Stimulated activated CD4-positive, alpha-beta T cell treated with anti-CD3 and anti-CD28 coated beads, Interleukin-1b, Interleukin-23, amount 100 ng/mL, for 48 hours (primary cell): ENCODE data around the gene B4GALT7.
"Not testable (repeated sequence)": the region's sequence is repeated elsewhere in the genome, so short reads cannot be mapped to it uniquely, and the experiment has no call there.

Experiments used
- DNase-seq: peaks from one replicate; pipeline ENCODE4 v3.0.0-alpha.2; 2020

B4GALT7 gene, protein sequence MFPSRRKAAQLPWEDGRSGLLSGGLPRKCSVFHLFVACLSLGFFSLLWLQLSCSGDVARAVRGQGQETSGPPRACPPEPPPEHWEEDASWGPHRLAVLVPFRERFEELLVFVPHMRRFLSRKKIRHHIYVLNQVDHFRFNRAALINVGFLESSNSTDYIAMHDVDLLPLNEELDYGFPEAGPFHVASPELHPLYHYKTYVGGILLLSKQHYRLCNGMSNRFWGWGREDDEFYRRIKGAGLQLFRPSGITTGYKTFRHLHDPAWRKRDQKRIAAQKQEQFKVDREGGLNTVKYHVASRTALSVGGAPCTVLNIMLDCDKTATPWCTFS

DNA sequence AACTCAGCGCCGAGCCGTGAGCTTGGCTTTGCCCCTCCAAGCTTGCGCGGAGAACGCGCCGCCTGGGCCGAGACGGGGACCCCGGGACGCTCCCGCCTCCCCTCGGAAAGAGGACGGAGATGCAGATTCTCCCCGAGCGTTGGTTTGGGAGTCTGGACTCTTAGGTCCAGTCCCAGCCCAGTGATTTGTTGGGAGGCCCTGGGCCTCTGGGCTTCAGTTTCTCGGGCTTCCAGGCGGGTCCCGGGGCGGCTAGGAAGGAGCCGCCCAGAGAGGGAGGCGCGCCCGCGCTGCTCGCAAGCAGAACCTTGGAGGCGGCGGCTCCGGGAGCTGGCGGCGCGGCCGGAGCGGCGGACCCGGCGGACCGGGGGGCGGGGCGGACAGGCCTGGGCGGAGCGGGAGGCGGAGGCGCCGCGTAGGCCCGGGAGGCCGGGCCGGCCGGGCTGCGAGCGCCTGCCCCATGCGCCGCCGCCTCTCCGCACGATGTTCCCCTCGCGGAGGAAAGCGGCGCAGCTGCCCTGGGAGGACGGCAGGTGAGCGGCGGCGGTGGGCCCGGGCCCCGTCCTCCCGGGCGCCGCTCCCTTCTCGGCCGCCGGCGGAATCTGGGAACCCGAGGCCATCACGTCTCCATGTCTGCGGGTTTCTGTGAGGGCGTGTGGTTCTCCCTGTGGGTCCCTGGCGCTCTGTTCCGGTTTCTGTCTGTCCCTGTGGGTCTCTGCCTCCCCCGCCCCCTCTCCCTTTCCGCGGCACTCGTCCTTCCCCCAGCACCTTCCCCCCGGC lies at the start of gene B4GALT7:
Gene B4GALT7 (plus strand): TSS at position 402 of the 777 bp plus-strand sequence. CDS start 79 bp downstream, at position 481.
- DNase-seq = peak; percentile 83

DNA sequence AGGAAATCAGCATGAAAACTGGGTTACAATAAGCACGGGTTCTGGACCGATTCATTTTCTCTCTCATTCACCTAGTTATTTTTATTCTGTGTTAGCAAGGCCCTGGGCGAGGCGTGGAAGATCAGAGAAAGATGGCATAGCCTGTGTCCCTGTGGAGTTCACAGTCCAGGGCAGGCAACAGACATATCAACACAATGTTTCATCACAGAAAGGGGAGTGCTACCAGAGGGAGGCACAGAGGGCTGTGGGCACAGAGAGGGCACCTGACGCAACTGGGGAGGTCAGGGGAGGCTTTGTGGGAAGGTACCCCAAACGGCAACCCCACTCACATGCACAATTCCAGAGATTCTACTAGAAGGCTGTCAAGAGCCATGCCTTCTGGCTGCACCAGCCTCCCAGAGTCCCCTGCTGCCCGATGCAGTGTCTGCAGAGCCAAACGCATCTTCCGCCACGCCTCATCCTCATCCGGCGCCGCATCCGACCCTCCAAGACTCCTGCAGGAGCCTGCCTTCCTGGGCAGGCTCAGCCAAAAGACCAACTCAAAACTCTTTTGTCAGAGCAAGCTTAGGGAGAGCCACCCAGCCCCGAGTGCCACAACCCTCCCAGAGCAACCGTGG lies 47.0 kb upstream of the B4GALT7 start:
- no peak for DNase-seq

DNA sequence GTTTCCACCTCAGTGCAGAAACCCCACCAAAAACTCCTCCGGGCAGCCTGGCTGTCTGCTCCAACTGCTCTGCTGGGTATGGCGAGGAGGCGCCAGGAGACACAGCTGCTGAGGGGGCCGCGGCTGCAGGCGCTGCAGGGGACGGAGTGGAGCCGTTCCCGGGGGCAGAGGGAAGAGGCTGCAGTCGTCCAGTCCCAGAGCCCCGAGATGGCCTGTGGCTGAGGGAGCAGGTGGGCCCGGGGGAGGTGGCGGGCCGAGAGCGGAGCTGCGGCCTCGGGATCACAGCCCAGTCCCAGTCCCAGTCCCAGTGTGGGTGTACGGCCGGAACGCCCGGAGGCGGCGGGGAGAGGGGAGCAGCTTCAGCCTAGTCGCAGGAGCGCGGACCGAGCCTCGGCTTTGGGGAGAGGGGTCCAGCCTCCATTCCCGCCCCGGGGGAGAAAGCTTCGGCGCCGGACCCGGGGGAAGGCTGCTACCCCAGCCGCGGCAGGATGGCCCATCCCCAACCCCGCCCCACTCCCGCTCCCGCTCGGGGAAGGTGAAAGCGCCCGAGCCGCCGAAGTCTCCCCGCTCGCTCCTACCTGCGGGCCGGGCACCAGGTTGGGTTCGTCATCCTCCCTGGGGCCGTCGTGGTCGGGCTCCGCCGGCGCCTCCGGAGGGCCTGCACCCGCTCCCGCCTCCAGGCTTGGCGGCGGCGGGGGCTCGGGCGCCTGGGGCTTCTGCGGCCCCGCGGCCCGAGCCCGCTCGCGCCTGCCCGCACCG lies 46.1 kb upstream of the B4GALT7 start:
- DNase-seq = peak; percentile 24

DNA sequence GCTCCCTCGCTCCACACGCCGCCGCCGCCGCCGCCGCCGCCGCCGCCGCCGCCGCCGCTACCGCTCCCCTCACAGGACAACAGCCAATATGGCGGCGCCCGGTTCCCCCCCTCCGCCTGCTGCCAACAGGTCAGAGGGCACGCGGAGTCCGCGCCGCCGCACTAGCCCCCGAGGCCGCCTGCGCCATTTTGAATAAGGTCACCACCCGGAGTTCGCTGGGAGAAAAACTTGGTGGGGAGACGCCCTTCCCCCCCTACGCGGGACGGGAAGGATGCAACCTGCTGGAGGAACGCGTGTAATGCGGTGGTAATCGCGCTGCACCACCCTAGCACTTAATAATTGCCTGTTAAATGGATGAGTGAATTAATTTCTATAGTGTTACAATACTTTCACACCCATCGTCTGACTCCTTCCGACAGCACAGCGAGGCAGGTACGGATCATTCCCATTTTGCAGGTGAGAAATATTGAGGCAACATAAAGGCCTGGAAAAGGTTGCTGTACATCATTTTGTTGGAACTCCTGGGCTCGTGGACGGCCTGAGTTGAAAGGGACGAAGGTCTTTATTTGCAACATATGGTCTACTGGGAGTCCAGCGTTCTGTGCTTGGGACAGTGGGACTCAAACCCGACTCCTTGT lies 45.3 kb upstream of the B4GALT7 start, which contains the start of gene FAM193B:
Gene FAM193B (minus strand): TSS at position 90 of the 638 bp plus-strand sequence. CDS start 105 bp downstream, outside the sequence.
- DNase-seq = peak; percentile 96

DNA sequence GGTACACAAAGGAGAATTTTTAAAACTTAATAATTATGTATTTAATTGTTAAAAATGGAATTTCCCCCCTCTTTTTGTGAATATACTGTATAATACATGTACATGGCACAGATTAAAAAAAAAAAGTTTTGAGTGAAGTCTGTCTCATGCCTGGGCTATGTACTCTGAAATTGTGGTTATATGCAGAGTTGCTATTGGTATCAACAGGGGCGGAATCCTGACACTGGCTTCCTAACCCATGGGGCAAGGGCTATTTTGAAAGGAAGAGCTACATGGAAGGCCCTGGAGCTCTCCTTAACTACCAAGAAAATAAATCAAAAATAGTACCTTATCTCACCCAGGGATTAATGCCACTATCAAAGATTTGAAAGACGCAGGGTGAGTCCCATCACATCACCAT lies 44.7 kb upstream of the B4GALT7 start:
- no peak for DNase-seq

DNA sequence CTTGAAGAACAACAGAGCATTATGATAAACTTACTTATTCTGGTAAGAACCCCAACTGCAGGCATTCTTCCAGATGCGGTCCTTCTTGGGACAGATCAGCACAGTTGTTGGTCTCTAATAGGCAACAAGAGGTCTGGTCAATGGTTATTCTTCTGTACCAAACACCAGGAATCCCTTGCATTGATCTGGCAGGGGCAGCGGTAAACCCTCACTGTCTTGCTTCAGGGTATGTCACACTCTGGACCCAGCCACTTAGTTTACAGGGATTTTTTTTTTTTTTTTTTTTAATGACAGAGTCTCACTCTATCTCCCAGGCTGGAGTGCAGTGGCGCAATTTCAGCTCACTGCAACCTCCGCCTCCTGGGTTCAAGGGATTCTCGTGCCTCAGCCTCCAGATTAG lies 44.3 kb upstream of the B4GALT7 start:
- no peak for DNase-seq

DNA sequence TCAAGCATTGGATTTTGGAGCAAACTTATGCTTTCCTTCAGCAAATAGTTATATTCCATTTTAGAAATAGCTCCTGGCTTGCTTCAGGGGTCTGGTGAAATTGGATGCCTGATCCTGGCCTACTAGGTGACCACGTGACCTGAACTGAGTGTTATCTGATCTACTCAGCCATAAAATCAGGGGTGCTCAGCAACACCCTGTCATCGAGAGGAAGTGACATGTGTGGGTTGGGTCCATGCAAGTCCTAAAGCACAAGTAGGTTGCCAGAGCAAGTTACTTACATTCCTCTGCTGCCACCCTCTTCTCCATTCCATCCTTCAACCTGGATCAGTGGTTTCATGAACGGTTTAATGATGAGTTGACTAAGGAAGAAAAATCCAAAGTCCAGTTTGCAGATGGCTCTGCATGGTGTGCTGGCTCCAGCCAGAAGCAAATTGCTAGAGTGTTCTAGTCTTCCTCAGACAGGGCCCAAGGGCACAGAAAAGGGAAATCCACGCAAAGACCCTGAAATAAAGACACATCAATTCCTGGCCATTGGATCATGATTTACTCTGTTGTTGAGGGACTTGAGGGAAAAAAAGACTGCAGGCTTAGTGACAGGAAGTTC lies 42.8 kb upstream of the B4GALT7 start:
- no peak for DNase-seq

DNA sequence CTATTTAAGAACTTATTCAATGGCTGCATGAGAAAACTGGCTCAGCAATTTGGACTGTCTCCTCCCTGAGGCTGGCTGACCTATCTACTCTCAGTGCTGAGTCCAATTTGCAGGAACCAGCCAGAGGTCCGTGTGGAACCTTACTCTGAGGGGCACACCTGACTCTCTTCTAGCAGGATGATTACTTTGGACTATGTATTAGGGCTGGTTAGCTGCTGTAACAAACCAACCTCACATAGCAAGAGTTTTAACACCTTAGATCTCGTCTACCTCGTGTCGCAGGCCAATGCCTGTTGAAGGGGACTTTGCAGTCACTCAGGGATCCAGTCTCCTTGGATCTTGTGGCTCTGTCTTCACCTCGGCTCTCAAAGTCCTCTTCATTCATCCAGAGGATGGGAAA lies 42.1 kb upstream of the B4GALT7 start:
- no peak for DNase-seq

DNA sequence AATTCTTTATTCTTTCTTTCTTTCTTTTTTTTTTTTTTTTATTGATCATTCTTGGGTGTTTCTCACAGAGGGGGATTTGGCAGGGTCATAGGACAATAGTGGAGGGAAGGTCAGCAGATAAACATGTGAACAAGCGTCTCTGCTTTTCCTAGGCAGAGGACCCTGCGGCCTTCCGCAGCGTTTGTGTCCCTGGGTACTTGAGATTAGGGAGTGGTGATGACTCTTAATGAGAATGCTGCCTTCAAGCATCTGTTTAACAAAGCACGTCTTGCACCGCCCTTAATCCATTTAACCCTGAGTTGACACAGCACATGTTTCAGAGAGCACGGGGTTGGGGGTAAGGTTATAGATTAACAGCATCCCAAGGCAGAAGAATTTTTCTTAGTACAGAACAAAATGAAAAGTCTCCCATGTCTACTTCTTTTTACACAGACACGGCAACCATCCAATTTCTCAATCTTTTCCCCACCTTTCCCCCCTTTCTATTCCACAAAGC lies 40.4 kb upstream of the B4GALT7 start:
- not testable (repeated sequence) for DNase-seq

DNA sequence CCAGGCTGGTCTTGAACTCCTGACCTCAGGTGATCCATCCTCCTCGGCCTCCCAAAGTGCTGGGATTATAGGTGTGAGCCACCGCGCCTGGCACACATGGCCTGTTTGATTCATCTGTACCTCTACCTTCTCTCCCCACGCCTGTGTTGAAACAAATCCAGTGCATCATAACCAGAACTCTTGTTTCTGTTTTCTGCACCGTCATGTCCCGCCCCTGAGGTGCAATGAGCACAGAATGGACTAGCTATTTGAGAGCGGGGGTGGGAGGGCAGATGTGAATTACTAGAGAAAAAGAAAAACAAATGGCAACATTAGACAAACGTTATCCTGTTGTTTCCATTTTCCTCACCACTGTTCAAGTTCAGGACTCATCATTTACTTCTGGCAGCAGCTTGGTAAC lies 34.9 kb upstream of the B4GALT7 start:
- DNase-seq = no peak

DNA sequence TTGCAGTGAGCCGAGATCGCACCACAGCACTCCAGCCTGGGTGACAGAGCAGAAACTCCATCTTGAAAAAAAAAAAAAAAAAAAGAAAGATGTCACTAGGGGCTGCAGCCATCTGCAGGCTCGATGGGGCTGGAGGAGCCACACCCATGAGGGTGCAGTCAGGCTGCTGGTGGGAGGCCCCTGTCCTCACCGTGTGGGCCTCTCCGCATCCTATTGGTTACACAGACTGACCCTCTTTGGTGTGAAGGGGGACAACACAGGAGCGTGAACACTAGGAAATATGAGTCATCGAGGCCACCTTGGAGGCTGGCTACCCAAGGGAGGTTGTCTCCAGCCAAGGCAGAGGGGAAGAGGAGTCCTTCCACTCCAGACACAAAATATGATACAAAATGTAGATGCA lies 31.6 kb upstream of the B4GALT7 start:
- DNase-seq = no peak

DNA sequence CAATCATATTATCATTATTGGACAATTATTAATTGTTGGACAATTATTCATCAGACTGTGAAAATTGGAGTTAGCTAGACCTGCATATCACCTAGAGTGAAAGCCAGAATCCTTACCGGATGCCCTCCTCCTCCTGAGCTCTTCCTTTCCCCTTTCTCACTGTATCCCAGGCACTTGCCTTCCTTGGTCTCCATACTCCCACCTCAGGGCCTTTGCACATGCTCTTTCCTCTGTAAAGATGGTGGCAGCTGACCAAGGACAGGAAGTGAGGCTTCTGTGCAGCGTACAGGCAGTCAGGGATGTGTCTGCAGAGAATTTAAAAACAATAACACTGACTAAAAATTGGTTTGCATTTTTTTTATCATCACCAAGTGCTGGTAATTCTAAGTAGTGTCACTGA lies 30.0 kb upstream of the B4GALT7 start:
- DNase-seq = no peak

DNA sequence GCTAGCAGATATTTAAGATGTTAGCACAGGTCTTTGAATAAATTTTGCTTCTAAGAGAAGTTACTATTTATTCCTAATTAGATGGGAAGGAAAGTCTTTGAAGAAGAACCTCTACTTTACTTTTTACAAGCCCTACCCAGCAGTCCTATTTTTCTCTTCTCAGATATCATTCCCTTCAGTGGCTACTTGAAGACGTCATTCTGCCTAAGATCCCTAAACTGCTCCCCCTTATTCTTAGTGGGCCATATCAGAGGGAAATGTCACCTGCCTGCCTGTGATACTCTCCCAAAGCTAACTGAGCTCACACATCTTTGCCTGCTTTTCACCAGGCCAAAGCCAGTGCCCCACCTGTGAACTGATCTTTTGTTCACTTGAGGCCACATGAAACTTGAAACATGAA lies 24.4 kb upstream of the B4GALT7 start:
- no peak for DNase-seq

DNA sequence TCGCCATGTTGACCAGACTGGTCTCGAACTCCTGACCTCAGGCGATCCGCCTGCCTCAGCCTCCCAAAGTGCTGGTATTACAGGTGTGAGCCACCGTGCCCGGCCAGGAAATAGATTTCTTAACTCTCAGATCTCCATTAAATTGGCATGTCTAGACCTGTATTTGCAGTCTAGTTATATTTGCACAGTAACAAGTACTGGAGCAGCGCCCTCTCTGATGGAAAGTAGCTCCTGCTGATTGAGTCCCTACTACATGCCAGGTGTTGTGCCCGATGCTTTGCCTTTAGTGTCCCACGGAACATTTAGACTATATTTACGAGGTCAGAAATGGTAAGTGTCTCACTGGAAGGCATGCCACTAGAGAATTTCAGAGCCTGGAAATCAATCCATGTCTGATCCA lies 23.8 kb upstream of the B4GALT7 start:
- DNase-seq = no peak

DNA sequence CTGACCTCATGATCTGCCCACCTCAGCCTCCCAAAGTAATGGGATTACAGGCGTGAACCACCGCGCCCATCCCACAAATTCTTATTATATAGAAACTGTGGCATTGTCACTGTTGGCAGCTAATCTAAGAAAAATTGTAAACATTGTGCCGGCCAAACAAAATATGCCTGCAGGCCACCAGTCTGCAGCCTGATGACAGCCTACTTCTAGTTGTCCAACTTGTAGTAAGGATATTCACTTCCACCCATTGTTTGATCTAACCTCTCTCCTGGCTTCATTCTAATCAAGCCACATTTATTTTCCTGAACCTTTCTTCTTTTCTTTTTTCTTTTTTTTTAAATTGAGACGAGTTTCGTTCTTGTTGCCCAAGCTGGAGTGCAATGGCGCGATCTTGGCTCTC lies 21.6 kb upstream of the B4GALT7 start:
- no peak for DNase-seq

DNA sequence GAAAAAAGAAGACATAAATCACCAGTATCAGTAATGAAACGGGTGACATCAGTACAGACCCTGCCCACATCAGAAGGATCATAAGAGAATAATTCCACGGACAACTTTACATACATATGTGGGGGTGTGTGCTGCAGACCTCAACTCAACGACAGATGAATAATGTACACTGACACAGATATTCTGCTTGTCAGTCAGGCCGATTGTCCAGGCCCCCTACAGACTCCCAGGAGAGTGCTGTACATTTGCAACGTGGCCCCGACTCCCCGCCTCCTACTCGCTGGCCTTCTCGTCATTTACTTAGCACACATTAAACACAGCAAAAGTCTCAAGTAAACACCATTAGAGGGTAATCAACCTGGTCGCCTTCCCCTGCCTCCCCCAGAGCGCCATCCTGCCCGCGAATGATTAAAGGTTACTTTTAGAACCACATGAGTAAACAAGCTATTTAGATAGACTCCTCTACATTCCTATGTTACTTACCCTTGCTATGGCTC lies 11.5 kb upstream of the B4GALT7 start:
- no peak for DNase-seq

DNA sequence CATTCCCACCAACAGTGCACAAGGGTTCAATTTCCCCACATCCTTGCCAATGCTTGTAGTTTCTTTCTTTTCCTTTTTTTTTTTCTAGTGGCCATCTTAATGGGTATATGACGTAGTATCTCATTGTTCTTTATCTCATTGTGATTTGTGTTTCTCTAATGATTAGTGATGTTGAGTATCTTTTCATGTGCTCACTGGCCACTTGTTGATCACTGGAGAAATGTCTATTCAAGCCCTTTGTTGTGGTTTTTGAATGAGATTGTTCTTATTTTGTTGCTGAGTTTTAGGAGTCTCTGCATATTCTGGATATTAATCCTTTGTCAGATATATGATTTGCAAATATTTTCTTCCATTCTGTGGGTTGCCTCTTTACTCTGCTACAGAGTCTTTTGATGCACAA lies 9.5 kb upstream of the B4GALT7 start:
- DNase-seq = no peak

DNA sequence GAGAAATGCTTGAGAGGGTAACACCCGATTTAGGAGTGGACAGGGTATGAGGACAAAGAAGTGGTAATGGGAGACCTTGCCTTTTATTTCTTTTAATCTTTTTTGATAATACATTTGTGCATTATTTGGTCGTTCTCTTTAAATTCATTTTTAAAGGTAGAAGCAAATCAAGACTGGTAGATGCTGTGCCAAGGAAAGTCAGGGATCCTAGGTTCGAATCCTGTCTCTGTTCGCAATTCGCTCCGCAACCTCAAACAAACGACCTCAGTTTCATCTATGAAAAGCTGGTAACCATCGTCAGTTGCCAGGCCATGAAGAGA lies 8.3 kb upstream of the B4GALT7 start:
- no peak for DNase-seq

DNA sequence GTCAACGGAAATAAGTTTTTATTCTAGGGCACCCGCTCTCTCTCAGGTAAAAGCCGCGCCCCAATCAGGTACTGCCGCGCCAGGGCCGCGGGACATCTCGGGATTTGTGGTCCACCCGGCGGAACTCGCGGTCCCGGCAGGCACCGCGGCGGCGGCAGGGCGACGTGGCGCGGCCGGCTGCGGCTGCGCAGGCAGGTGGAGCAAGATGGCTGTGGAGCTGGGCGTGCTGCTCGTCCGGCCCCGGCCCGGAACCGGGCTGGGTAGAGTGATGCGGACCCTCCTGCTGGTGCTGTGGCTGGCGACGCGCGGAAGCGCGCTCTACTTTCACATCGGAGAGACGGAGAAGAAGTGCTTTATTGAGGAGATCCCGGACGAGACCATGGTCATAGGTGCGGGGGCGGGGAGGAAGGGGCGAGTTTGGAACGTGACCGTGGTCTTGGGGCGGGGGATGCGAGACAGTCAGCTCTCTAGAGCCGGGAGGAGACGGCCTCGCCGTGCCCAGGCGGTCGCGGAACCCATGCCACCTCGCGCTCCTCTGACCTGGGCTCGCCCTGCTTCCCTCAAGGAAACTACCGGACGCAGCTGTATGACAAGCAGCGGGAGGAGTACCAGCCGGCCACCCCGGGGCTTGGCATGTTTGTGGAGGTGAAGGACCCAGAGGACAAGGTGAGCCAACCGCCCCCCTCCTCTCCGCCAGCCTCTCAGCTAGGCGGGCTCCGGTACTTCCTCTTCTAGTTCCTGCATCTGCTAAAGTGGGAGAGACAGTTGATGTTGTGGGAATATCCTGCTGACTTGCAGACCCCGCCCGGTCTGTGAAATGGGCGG lies 7.7 kb upstream of the B4GALT7 start, which contains the start of gene TMED9:
Gene TMED9 (plus strand): TSS at position 194 of the 825 bp plus-strand sequence. CDS start 12 bp downstream, at position 206.
- DNase-seq = peak; percentile 89

DNA sequence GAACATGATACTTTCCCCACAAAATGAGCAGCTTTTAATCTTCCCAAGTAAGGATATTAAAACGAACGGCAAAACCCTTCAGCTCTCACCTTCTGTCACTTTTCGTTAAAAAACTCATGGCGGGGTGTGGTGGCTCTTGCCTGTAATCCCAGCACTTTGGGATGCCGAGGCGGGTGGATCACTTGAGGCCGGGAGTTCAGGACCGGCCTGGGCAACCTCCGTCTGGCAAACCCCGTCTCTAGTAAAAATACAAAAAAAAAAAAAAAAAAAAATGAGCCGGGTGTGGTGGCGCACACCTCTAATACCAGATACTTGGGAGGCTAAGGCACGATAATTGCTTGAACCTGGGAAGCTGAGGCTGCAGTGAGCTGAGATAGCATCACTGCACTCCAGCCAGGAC lies 7.0 kb upstream of the B4GALT7 start:
- no peak for DNase-seq

DNA sequence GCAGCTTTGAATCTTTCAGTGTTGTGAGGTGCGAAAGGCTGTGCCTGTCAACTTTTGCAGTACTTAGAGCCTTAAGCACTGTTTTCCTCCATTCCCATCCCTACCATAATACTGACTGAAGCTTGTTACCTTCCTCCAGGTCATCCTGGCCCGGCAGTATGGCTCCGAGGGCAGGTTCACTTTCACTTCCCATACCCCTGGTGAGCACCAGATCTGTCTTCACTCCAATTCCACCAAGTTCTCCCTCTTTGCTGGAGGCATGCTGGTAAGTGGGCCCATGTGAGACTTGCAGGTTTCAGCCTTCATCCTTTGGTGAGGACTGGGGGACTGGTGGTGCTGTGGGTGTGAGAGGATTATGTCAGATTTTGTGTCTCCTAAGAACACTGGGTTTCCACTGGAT lies 6.4 kb upstream of the B4GALT7 start:
- no peak for DNase-seq
